GM19238 (cell line): ENCODE measurements around the gene FRMD5.

Experiments
- DNase-seq: peaks from one replicate; pipeline ENCODE4 v3.0.0; 2011; ENCODE audit warnings: low spot score; ENCODE audit not compliant: insufficient read length

FRMD5 gene

GRCh38 chr15:44160796-44161195, 34.3 kb downstream of the FRMD5 start:
- no peak for DNase-seq

- no peak for DNase-seq
These were observed 35.6 kb downstream of the FRMD5 start for GRCh38 chr15:44159492-44159891.

- no peak for DNase-seq
These were observed 37.0 kb downstream of the FRMD5 start for GRCh38 chr15:44158111-44158510.

DNA sequence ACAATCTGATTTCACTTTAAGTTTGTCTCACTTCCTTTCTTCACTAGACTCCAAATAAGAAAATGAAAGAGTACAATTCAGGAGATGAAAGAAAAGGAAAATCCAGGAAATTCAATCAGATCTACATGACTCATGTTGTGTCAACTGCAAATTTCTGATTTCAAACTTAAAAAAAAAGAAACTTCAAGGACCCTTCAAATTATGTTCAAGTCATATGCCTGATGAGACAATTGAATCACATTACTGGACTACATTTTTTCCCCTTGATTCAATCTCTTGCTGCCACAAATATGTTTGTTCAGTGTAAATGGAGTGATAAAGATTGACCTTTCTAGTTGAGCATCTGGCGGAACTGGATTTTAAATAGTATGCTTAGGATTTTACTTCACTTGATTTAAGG, 37.4 kb downstream of the FRMD5 start:
- no peak for DNase-seq

GRCh38 chr15:44153352-44153751, 41.7 kb downstream of the FRMD5 start:
- DNase-seq, result no peak

DNA sequence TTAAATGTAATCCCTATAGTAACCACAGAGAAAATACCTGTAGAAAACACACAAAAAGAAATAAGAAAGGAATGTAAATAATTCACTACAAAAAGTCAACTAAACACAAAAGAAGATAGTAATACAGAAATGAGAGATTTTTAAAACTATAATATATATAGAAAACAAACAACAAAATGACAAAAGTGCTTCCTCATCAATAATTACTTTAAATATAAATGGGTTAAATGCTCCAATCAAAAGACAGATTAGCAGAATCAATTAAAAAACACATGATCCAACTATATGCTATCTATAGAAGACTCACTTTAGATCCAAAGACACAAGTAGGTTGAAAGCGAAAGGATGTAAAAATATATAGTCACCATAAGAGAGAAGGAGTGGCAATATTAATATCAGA, 45.8 kb downstream of the FRMD5 start:
- no peak for DNase-seq

- DNase-seq, result no peak
These were observed 46.5 kb downstream of the FRMD5 start for GRCh38 chr15:44148580-44148979.

DNA sequence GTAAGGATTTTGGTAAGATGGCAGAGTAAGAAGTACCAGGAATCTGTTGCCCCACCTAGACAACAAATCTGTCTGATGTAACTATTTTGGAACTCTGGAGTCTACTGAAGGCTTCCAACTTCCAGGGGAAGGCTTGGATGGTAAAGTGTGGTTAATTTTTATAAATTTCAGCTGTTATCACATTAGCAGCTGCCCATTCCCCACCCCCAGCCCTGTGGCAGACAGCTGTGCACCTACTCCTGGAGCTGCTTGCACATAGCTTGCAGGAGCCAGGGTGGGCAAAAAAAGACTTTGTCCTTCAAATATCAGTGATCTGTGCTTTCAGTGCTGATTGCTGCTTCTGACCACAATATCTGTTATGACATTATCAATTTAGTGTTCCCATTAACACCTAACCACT, 47.4 kb downstream of the FRMD5 start:
- DNase-seq, result no peak

DNA sequence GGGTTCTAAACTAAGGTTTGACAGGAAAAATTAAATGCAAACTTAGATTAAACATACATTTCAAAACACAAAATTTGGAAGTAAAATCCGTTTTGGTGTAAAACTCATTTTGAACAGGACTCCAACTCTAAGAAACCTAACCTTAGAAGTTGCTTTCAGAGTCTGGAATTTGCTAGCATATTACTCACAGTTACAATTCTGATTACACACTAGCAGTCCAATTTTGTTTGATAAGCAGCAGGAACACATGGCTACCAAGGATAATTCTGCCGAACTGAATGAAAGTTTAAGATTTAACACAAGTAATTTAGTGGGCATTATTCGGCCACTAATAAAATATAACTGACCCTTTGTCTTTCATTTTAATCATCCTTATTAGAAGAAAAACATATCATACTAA, 49.6 kb downstream of the FRMD5 start:
- DNase-seq, result no peak

DNA sequence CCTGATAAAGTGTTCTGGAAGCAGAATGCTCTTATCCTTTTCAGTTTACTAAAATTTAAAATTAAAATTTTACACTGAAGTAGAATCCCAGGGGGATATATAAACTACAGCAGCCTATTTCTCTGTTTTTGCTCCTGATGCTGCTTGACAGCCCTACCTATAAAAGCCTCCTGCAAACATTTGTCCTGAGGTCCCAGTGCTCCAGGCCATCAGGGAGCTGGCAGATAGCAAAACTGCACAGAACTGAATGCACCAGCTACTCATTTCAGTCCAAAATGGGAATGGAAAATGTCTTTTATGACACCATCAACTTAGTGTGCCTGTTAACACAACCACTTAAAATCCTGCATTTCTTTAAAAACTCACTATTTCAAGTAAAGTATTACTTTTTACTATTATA, 50.1 kb downstream of the FRMD5 start:
- DNase-seq, result no peak

DNA sequence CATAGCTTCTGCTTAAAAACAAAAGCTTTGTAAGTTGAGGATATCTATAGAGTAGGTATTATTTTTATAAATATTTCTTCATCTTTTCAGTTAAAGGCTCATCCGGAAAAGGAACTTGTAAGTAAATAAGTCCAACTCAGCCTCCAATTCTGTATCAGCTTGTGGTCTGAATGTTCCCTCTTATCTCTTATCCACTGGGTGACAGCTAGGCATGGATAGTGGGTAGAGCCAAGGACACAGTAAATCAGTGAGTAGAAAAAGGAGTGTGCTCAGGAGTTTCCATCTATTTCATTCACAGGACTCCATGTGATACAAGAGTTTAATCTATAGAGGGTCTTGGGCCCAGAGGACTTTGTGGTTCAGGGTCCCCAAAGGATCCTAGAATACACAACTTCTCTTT, 50.9 kb downstream of the FRMD5 start:
- DNase-seq, result no peak

DNA sequence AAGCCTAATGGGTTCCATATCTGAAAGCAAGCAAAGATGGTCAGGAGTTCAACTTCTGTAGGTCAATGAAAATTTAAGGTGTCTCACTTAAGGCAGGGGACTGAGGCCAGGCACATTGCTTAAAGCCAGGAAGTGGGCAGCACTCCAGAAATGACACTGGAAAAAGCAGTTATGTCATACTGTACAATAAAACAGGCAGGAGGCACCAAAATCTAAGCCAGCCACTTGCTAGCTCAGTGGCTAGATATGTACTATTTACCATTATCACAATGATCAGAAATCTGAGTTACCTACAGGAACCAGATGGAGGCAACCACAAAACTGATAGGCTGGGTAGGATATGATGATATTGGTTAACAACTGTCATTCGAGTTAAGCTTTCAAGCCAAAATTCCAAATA, 57.3 kb downstream of the FRMD5 start:
- no peak for DNase-seq

DNA sequence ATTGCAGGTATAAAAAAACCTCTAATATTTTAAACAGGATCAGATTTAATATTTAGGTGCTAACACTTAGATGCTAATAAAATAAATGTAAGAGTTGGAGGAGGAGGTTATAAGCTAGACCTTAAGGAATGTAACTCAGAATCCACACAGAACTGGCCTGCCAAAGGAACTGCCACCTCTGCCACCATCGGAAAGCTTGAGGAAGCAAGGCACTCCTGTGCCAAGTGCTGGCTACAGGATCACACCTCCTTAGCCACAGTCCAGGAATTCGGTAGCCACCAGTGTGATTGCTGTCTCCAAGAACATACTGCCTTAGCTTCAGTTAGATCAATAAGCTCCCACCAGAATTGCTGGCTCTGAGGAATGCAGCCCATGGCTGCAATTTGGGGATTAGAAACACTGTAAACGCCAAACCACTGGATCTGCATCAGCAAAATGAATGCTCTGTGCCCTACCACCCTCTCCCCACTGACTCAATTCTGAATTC, 58.0 kb downstream of the FRMD5 start:
- no peak for DNase-seq

DNA sequence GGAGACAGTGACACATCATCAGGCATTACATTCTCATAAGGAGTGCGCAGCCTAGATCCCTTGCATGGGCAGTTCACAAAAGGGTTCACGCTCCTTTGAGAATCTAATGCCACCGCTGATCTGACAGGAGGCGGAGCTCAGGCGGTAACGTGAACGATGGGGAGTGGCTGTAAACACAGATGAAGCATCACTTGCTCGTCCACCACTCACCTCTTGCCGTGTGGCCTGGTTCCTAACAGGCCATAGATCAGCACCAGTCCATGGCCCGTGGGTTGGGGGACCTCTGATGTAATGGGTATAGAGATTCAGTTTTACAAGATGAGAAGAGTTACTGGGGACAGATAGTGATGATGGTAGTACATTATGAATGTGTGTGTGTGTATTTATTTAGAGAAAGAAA, 63.0 kb downstream of the FRMD5 start:
- DNase-seq, result no peak

DNA sequence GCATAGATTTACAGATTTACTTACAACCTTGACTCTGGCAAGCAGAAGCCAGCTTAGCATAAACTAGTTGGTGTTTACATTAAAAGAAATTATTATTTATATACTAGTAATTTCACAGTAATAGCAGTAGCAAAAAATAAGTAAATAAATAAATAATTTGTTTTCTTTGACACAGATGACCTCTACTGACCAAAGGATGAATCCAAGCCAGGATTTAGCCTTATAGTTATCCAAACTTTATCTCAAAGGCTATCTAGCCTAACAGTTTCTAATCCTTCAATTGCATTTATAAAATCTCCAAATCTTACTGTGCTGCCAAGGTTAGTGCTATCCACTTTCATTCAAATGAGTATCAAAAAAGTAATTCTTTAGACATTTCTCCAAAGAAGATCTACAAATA, 64.3 kb downstream of the FRMD5 start:
- DNase-seq, result no peak

- no peak for DNase-seq
These were observed 65.2 kb downstream of the FRMD5 start for GRCh38 chr15:44129911-44130310.

GRCh38 chr15:44128443-44128842, 66.6 kb downstream of the FRMD5 start:
- DNase-seq, result no peak

- DNase-seq, result no peak
These were observed 69.2 kb downstream of the FRMD5 start for GRCh38 chr15:44125879-44126278.

GRCh38 chr15:44102675-44103254, 92.3 kb downstream of the FRMD5 start:
- no peak for DNase-seq

DNA sequence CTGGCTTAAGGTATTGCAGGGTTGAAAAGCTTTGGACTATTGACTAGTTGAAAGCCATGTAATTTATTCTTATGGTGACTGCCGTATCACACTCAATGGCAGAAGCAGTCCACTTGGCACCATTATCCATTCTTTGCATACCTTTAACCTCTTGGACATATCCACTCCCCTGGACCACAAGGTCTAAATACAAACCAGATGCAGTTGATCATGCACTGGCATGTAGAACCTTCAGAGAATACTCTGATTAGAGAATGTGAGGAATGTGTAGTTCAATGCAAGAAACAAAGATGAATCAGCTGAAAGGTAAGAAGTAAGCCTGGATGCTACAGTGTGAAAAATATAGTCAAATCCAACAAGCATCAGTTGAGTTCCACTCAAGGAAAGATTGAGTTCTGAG, 93.1 kb downstream of the FRMD5 start:
- DNase-seq, result no peak

GRCh38 chr15:44101286-44101685, 93.8 kb downstream of the FRMD5 start:
- no peak for DNase-seq

GRCh38 chr15:44099671-44100070, 95.4 kb downstream of the FRMD5 start:
- DNase-seq, result no peak

GRCh38 chr15:44097552-44097951, 97.5 kb downstream of the FRMD5 start:
- DNase-seq, result no peak

GRCh38 chr15:44096596-44096995, 98.5 kb downstream of the FRMD5 start:
- no peak for DNase-seq
